IMR-90 (cell line): Measurements from ENCODE around the gene MEF2D. TPM values are rescaled to one million over a fixed set of nuclear protein-coding genes. Genes with fewer than 3 reads are reported as not detected.
A peak's percentile ranks its signal among the peaks of the same experiment; 100 is the strongest.

Source experiments
- ATAC-seq: fragments of 200-7000 bp; cut with Tn5 transposase; 2 replicates; pipeline ENCODE4 v1.9.1; 2020; ENCODE audit warnings: low read depth, mild to moderate bottlenecking, moderate library complexity
- BruUV-seq: library from RNA; stranded (reverse); fragments of 400-500 nt; replicated peaks from 2 replicates; lab custom pipeline; 2021; lab: Mats Ljungman, UMichigan
- CTCF ChIA-PET: fragments of 300-600 bp; formaldehyde crosslinking; extraction: SDS; loops from one replicate; lab custom pipeline; 2021; ENCODE audit warnings: antibody characterized with exemption; lab: Yijun Ruan, JAX
- POLR2A ChIA-PET: fragments of 300-600 bp; sonication (Branson Sonifier 250); formaldehyde crosslinking; loops from one replicate; lab custom pipeline; 2022; ENCODE audit warnings: antibody characterized with exemption; ENCODE audit not compliant: unreplicated experiment; lab: Charles Lee
- DNase-seq: peaks from one replicate; pipeline ENCODE4 v3.0.0; 2013
- H2AFZ ChIP-seq: replicated peaks from 2 replicates; pipeline ENCODE3; 2013; ENCODE audit warnings: low read length, mild to moderate bottlenecking; ENCODE audit not compliant: poor library complexity
- H2AK5ac ChIP-seq: 2 replicates; pipeline ENCODE4 v1.6.1; 2013; ENCODE audit warnings: low read depth, low read length, inconsistent platforms
- H2AK9ac ChIP-seq: replicated peaks from 2 replicates; pipeline ENCODE3; 2013; ENCODE audit warnings: mild to moderate bottlenecking, low read depth, low read length, moderate library complexity; ENCODE audit not compliant: poor library complexity
- H2BK120ac ChIP-seq: 2 replicates; pipeline ENCODE4 v1.6.1; 2013; ENCODE audit warnings: low read depth, low read length, inconsistent platforms
- H2BK15ac ChIP-seq: 3 replicates; pipeline ENCODE4 v1.6.1; 2013; ENCODE audit warnings: low read depth, low read length, inconsistent platforms
- H2BK20ac ChIP-seq: 2 replicates; pipeline ENCODE4 v1.6.1; 2013; ENCODE audit warnings: low read depth, mild to moderate bottlenecking, inconsistent platforms, low read length, moderate library complexity
- H2BK5ac ChIP-seq: 2 replicates; pipeline ENCODE4 v1.6.1; 2013; ENCODE audit warnings: mild to moderate bottlenecking, low read depth, low read length, inconsistent platforms; ENCODE audit not compliant: poor library complexity, severe bottlenecking
- H3K14ac ChIP-seq: replicated peaks from 2 replicates; pipeline ENCODE4 v1.6.1; 2013; ENCODE audit warnings: low read depth, low read length, inconsistent platforms
- H3K18ac ChIP-seq: 2 replicates; pipeline ENCODE4 v1.6.1; 2013; ENCODE audit warnings: low read depth, low read length, control low read depth
- H3K23ac ChIP-seq: 2 replicates; pipeline ENCODE4 v1.6.1; 2013; ENCODE audit warnings: low read depth, low read length, inconsistent platforms
- H3K27ac ChIP-seq: 2 replicates; pipeline ENCODE4 v1.5.1; 2013; ENCODE audit warnings: mild to moderate bottlenecking, control low read depth, low read length; ENCODE audit not compliant: insufficient read depth
- H3K27me3 ChIP-seq: 2 replicates; pipeline ENCODE4 v1.6.1; 2013; ENCODE audit warnings: low read length; ENCODE audit not compliant: control insufficient read depth, insufficient read depth
- H3K36me3 ChIP-seq: 2 replicates; pipeline ENCODE4 v1.6.1; 2013; ENCODE audit warnings: low read length, mixed read lengths; ENCODE audit not compliant: control insufficient read depth, insufficient read depth
- H3K4ac ChIP-seq: 2 replicates; pipeline ENCODE4 v1.6.1; 2013; ENCODE audit warnings: low read depth, low read length, inconsistent platforms
- H3K4me1 ChIP-seq: 2 replicates; pipeline ENCODE4 v1.6.1; 2013; ENCODE audit warnings: low read length, mixed read lengths; ENCODE audit not compliant: control insufficient read depth, insufficient read depth
- H3K4me2 ChIP-seq: 2 replicates; pipeline ENCODE4 v1.6.1; 2013; ENCODE audit warnings: low read depth, mild to moderate bottlenecking, control low read depth, low read length, moderate library complexity
- H3K4me3 ChIP-seq: 2 replicates; pipeline ENCODE4 v1.5.1; 2013; ENCODE audit warnings: low read depth, mild to moderate bottlenecking, control low read depth, low read length, moderate library complexity; ENCODE audit not compliant: insufficient read depth
- H3K56ac ChIP-seq: 2 replicates; pipeline ENCODE4 v1.6.1; 2013; ENCODE audit warnings: low read length, inconsistent platforms; ENCODE audit not compliant: insufficient read depth; ENCODE audit errors: extremely low read depth
- H3K79me1 ChIP-seq, 2 experiments: 2 replicates each; pipeline ENCODE4 v1.6.1; 2013; ENCODE audit warnings: low read length in 2 of 2, inconsistent platforms in 1 of 2, low read depth in 1 of 2
- H3K9ac ChIP-seq: 2 replicates; pipeline ENCODE4 v1.6.1; 2013; ENCODE audit warnings: low read depth, low read length, control low read depth
- H3K9me1 ChIP-seq: 2 replicates; pipeline ENCODE4 v1.6.1; 2013; ENCODE audit warnings: low read length, inconsistent platforms; ENCODE audit not compliant: insufficient read depth
- H3K9me3 ChIP-seq: 2 replicates; pipeline ENCODE4 v1.6.1; 2013; ENCODE audit warnings: low read length; ENCODE audit not compliant: control insufficient read depth, insufficient read depth
- H4K20me1 ChIP-seq: 2 replicates; pipeline ENCODE4 v1.6.1; 2013; ENCODE audit warnings: low read length, inconsistent platforms; ENCODE audit not compliant: insufficient read depth
- H4K5ac ChIP-seq: 2 replicates; pipeline ENCODE4 v1.6.1; 2013; ENCODE audit warnings: mild to moderate bottlenecking, low read depth, low read length, control low read depth
- H4K8ac ChIP-seq, 2 experiments: 2 replicates each; pipeline ENCODE4 v1.6.1; 2013; ENCODE audit warnings: low read depth in 2 of 2, low read length in 2 of 2, control low read depth in 1 of 2, inconsistent platforms in 1 of 2
- H4K91ac ChIP-seq: 2 replicates; pipeline ENCODE4 v1.6.1; 2013; ENCODE audit warnings: low read depth, low read length, inconsistent platforms; ENCODE audit not compliant: insufficient read depth
- FOS ChIP-seq: fragments of 150-350 bp; IDR thresholded peaks from 2 replicates; pipeline ENCODE4 v1.6.1; 2016; ENCODE audit warnings: low read depth, low read length
- MAFK ChIP-seq: IDR thresholded peaks from 2 replicates; pipeline ENCODE4 v1.6.1; 2012; ENCODE audit warnings: low read depth, low read length, improper control_type of control experiment
- MAZ ChIP-seq: IDR thresholded peaks from 2 replicates; pipeline ENCODE4 v1.6.1; 2012; ENCODE audit warnings: low read depth, mild to moderate bottlenecking, low read length, improper control_type of control experiment, moderate library complexity, borderline replicate concordance
- MXI1 ChIP-seq: IDR thresholded peaks from 2 replicates; pipeline ENCODE4 v1.6.1; 2012; ENCODE audit warnings: low read depth, mild to moderate bottlenecking, low read length, moderate library complexity, borderline replicate concordance
- NFE2L2 ChIP-seq: fragments of 150-350 bp; IDR thresholded peaks from 2 replicates; pipeline ENCODE4 v1.6.1; 2016; ENCODE audit warnings: low read depth, mild to moderate bottlenecking, low read length
- POLR2A ChIP-seq: IDR thresholded peaks from 2 replicates; pipeline ENCODE4 v1.6.1; 2012; ENCODE audit warnings: mild to moderate bottlenecking, low read depth, low read length
- RAD21 ChIP-seq: IDR thresholded peaks from 2 replicates; pipeline ENCODE4 v1.6.1; 2012; ENCODE audit warnings: low read length, improper control_type of control experiment
- RCOR1 ChIP-seq: IDR thresholded peaks from 2 replicates; pipeline ENCODE4 v1.6.1; 2012; ENCODE audit warnings: mild to moderate bottlenecking, low read length, improper control_type of control experiment; ENCODE audit not compliant: insufficient replicate concordance
- RFX5 ChIP-seq: IDR thresholded peaks from 2 replicates; pipeline ENCODE4 v1.8.0; 2012; ENCODE audit warnings: low read depth, mild to moderate bottlenecking, low read length, moderate library complexity
- SMC3 ChIP-seq: fragments of 150-350 bp; IDR thresholded peaks from 2 replicates; pipeline ENCODE4 v1.6.1; 2016; ENCODE audit warnings: low read depth, mild to moderate bottlenecking, antibody characterized with exemption, low read length, moderate library complexity
- WGBS, 2 experiments: methylation state at CpG; one replicate each; pipeline versions ENCODE4 v1.1.5 to v1.1.7; 2013; ENCODE audit warnings: missing lambda C conversion rate in 2 of 2; ENCODE audit not compliant: insufficient read length in 1 of 2; ENCODE audit errors: extremely low coverage in 2 of 2; 5-methylcytosine and 5-hydroxymethylcytosine counted together
- dilution Hi-C: fragments of 300-500 bp; cut with HindIII; formaldehyde crosslinking; loops from one replicate; pipeline ENCODE4 v1.14.3; 2018; ENCODE audit warnings: low sequenced_read_pairs; ENCODE audit not compliant: unreplicated experiment
- in situ Hi-C: fragments of 300-500 bp; cut with MboI; formaldehyde crosslinking; loops from 3 replicates; pipeline ENCODE4 v1.14.3; 2019; ENCODE audit warnings: low sequenced_read_pairs, inconsistent platforms, mixed read lengths
- intact Hi-C: fragments of 100-400 bp; cut with micrococcal nuclease; formaldehyde crosslinking; loops from 2 replicates; pipeline ENCODE4 v1.10.0; 2022
- polyA plus RNA-seq, 3 experiments: library from polyadenylated mRNA; depleted of rRNA; stranded (reverse); fragments of >200 nt; gene quantifications; 2 replicates each; pipeline ENCODE4 v1.2.3, GENCODE V29; 2012; ENCODE audit warnings: low replicate concordance in 1 of 3
- total RNA-seq: library from RNA; depleted of rRNA; stranded (reverse); fragments of >200 nt; gene quantifications from 2 replicates; pipeline ENCODE4 v1.2.3, GENCODE V29; 2012
- TF ChIP-seq, protein P1 (sequence below): fragments of 150-350 bp; IDR thresholded peaks from 2 replicates; pipeline ENCODE4 v1.6.1; 2017; ENCODE audit warnings: mild to moderate bottlenecking, antibody characterized with exemption, low read length, low read depth
- TF ChIP-seq, protein P2 (sequence below): conservative IDR thresholded peaks from 2 replicates; pipeline ENCODE4 v1.5.1; 2012; ENCODE audit warnings: mild to moderate bottlenecking, low read depth, low read length, improper control_type of control experiment
- TF ChIP-seq, protein P3 (sequence below): fragments of 150-350 bp; IDR thresholded peaks from 2 replicates; pipeline ENCODE4 v1.6.1; 2016; ENCODE audit warnings: low read depth, mild to moderate bottlenecking, low read length, moderate library complexity, borderline replicate concordance

Gene MEF2D
- total and polyA plus RNA-seq, 2 of the 4 experiments (the other 2 are of a cell fraction), result 2.9 to 20.0 TPM

DNA sequence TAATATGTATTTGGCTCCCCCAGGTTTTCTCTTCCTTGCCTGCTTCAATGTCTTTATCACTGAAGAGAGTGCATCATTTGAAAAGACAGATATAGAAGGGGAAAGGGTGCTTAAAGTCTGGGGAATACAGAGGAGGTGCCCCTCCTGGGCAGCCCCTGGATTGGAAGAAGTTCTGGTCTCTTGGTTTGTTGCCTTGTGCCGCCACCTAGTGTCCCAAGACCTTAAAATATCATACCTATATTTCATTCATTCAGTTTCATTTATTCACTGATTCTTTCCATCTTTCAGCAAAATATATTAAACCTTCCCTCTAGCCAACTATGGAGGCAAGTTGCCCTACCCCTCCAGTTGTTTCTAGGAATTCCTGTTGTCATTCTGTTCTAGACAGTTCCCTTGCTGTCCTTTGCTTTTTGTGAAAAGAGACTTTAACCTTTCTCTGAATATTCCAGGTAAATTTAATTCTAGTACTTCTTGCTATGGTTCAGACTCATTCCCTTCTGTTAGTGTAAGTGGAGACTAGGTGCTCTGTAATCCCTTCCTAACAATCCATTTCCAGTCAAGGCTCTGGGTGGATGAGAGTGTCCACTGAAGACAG lies 56.1 kb downstream of the MEF2D start:
- Histone ChIP-seq H2BK120ac (no peak overlapping the region), H3K36me3 (no peaks in the 10 kb centered on the region), H4K20me1 (no peaks in the 10 kb centered on the region), H3K56ac (no peak overlapping the region), H2AK5ac (no peak overlapping the region), H3K4ac (no peak overlapping the region), H4K91ac (no peak overlapping the region), H3K23ac (no peak overlapping the region), H3K4me1 (no peaks in the 10 kb centered on the region), H4K8ac (no peak overlapping the region), H3K27me3 (peaks cover 66% of the 10 kb centered on the region), H3K9me1 (no peaks in the 10 kb centered on the region), H4K5ac (no peak overlapping the region), H3K4me3 (no peak overlapping the region), H3K14ac (no peak overlapping the region), H3K4me2 (no peak overlapping the region), H2AFZ (no peak overlapping the region), H2AK9ac (no peak overlapping the region), H2BK15ac (no peak overlapping the region), H3K27ac (no peak overlapping the region), H3K9me3 (no peaks in the 10 kb centered on the region), H3K18ac (no peak overlapping the region), H2BK5ac (no peak overlapping the region), H2BK20ac (no peak overlapping the region), H3K9ac (no peak overlapping the region), H3K79me1 (no peaks in the 10 kb centered on the region)
- ChIA-PET CTCF (interaction anchor here (1.8 to 2.0 kb wide), 2 partner anchors 59 to 66 kb away, joined by 7 to 69 read pairs; no protein-coding TSS in a partner anchor), POLR2A (no interaction called here)
- WGBS, 2 experiments, result no CpG with 5 or more reads among the region's 1 CpG
- DNase-seq, result no peak
- intact Hi-C loops, result loop anchor here (1.0 kb wide), 1 partner anchor 59 kb away; no protein-coding TSS in a partner anchor
- in situ Hi-C loops, result loop anchor here (10.0 kb wide), 1 partner anchor 60 kb away; no protein-coding TSS in a partner anchor
- ATAC-seq, result no peak
- dilution Hi-C loops, result no loop called here
- no TSS peak for BruUV-seq
- TF ChIP-seq NFE2L2 (no peak), MAFK (no peak), RAD21 (peak; percentile 59), MAZ (no peak), RCOR1 (no peak), FOS (no peak), RFX5 (no peak), MXI1 (no peak), SMC3 (peak; percentile 47; the same call in 1 of the 2 replicates), POLR2A (no peak)
- TF ChIP-seq, protein P1, sequence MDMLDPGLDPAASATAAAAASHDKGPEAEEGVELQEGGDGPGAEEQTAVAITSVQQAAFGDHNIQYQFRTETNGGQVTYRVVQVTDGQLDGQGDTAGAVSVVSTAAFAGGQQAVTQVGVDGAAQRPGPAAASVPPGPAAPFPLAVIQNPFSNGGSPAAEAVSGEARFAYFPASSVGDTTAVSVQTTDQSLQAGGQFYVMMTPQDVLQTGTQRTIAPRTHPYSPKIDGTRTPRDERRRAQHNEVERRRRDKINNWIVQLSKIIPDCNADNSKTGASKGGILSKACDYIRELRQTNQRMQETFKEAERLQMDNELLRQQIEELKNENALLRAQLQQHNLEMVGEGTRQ, result no peak
- TF ChIP-seq, protein P2, sequence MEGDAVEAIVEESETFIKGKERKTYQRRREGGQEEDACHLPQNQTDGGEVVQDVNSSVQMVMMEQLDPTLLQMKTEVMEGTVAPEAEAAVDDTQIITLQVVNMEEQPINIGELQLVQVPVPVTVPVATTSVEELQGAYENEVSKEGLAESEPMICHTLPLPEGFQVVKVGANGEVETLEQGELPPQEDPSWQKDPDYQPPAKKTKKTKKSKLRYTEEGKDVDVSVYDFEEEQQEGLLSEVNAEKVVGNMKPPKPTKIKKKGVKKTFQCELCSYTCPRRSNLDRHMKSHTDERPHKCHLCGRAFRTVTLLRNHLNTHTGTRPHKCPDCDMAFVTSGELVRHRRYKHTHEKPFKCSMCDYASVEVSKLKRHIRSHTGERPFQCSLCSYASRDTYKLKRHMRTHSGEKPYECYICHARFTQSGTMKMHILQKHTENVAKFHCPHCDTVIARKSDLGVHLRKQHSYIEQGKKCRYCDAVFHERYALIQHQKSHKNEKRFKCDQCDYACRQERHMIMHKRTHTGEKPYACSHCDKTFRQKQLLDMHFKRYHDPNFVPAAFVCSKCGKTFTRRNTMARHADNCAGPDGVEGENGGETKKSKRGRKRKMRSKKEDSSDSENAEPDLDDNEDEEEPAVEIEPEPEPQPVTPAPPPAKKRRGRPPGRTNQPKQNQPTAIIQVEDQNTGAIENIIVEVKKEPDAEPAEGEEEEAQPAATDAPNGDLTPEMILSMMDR, result peak; percentile 55
- TF ChIP-seq, protein P3, sequence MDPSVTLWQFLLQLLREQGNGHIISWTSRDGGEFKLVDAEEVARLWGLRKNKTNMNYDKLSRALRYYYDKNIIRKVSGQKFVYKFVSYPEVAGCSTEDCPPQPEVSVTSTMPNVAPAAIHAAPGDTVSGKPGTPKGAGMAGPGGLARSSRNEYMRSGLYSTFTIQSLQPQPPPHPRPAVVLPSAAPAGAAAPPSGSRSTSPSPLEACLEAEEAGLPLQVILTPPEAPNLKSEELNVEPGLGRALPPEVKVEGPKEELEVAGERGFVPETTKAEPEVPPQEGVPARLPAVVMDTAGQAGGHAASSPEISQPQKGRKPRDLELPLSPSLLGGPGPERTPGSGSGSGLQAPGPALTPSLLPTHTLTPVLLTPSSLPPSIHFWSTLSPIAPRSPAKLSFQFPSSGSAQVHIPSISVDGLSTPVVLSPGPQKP, result no peak
